GM19395 (cell line): Measurements from ENCODE around the gene LTBP2.

ENCODE experiments used
- ATAC-seq: cut with Tn5 transposase; IDR thresholded peaks from one replicate; pipeline ENCODE4 v1.9.1; 2021; ENCODE audit warnings: mild to moderate bottlenecking, moderate library complexity; ENCODE audit not compliant: unreplicated experiment

LTBP2 gene

GRCh38 chr14:74611650-74612349 is at the start of gene LTBP2:
Gene LTBP2 (minus strand): TSS chr14:74612237. CDS start chr14:74611944, 293 bp downstream.
- ATAC-seq, result no peak

- ATAC-seq, result no peak
Observed at GRCh38 chr14:74660863-74661262, 48.8 kb upstream of the LTBP2 start.

- no peak for ATAC-seq
Observed at GRCh38 chr14:74660167-74660566, 48.1 kb upstream of the LTBP2 start.

- ATAC-seq, result no peak
Observed at GRCh38 chr14:74658535-74659131, 46.6 kb upstream of the LTBP2 start.

GRCh38 chr14:74656964-74657363 is 44.9 kb upstream of the LTBP2 start:
- no peak for ATAC-seq

GRCh38 chr14:74655599-74656395 is 43.8 kb upstream of the LTBP2 start:
- no peak for ATAC-seq

GRCh38 chr14:74654931-74655330 is 42.9 kb upstream of the LTBP2 start:
- ATAC-seq, result no peak

GRCh38 chr14:74653386-74654138 is 41.5 kb upstream of the LTBP2 start:
- no peak for ATAC-seq

GRCh38 chr14:74652541-74652940 is 40.5 kb upstream of the LTBP2 start:
- ATAC-seq, result no peak

GRCh38 chr14:74650927-74651686 is 39.1 kb upstream of the LTBP2 start:
- no peak for ATAC-seq

GRCh38 chr14:74649673-74650072 is 37.6 kb upstream of the LTBP2 start:
- no peak for ATAC-seq

- ATAC-seq, result no peak
Observed at GRCh38 chr14:74649167-74649566, 37.1 kb upstream of the LTBP2 start.

GRCh38 chr14:74648601-74649000 is 36.6 kb upstream of the LTBP2 start:
- ATAC-seq, result no peak

- no peak for ATAC-seq
Observed at GRCh38 chr14:74647678-74648461, 35.8 kb upstream of the LTBP2 start.

- no peak for ATAC-seq
Observed at GRCh38 chr14:74647061-74647677, 35.1 kb upstream of the LTBP2 start.

- ATAC-seq, result no peak
Observed at GRCh38 chr14:74645756-74646470, 33.9 kb upstream of the LTBP2 start.

GRCh38 chr14:74645244-74645643 is 33.2 kb upstream of the LTBP2 start:
- ATAC-seq, result no peak

GRCh38 chr14:74641601-74642391 is 29.8 kb upstream of the LTBP2 start:
- ATAC-seq, result no peak
